GM12878 (cell line): ENCODE results near the gene POFUT2.

Source experiments
- CBFB ChIP-seq: IDR thresholded peaks from 2 replicates; pipeline ENCODE4 v1.6.1; 2016; ENCODE audit warnings: antibody characterized with exemption, low read depth
- CHD1 ChIP-seq: IDR thresholded peaks from 2 replicates; pipeline ENCODE4 v1.6.1; 2012; ENCODE audit warnings: low read depth, low read length, improper control_type of control experiment
- CTCF ChIP-seq, 3 experiments: IDR thresholded peaks in 2 of 3; conservative IDR thresholded peaks in 1 of 3; 2 replicates each; pipeline ENCODE4 v1.5.1; 2011; ENCODE audit warnings: low read depth in 3 of 3, low read length in 3 of 3, mild to moderate bottlenecking in 3 of 3, control low read depth in 2 of 3, moderate library complexity in 2 of 3, inconsistent platforms in 1 of 3, mixed read lengths in 1 of 3; ENCODE audit not compliant: control insufficient read depth in 2 of 3, insufficient read depth in 1 of 3; ENCODE audit errors: extremely low read depth in 1 of 3
- EZH2 ChIP-seq: IDR thresholded peaks from 2 replicates; pipeline ENCODE4 v1.6.1; 2012; ENCODE audit warnings: low read depth, mild to moderate bottlenecking, control low read depth, inconsistent platforms, low read length, borderline replicate concordance; ENCODE audit not compliant: control insufficient read depth
- FOXM1 ChIP-seq: IDR thresholded peaks from 2 replicates; pipeline ENCODE4 v1.6.1; 2012; ENCODE audit warnings: low read depth, mild to moderate bottlenecking, inconsistent platforms, low read length, moderate library complexity
- GABPA ChIP-seq: IDR thresholded peaks from 2 replicates; pipeline ENCODE4 v1.6.1; 2014; ENCODE audit warnings: antibody characterized with exemption, low read depth, mild to moderate bottlenecking, inconsistent platforms
- MAX ChIP-seq: IDR thresholded peaks from 2 replicates; pipeline ENCODE4 v1.6.1; 2012; ENCODE audit warnings: low read depth, low read length, improper control_type of control experiment
- MTA3 ChIP-seq: IDR thresholded peaks from 2 replicates; pipeline ENCODE4 v1.6.1; 2012; ENCODE audit warnings: low read length, inconsistent platforms, borderline replicate concordance
- NBN ChIP-seq: fragments of 450-650 bp; IDR thresholded peaks from 2 replicates; pipeline ENCODE4 v1.6.1; 2016
- NR2C1 ChIP-seq: fragments of 450-650 bp; IDR thresholded peaks from 2 replicates; pipeline ENCODE4 v1.6.1; 2017; ENCODE audit warnings: antibody characterized with exemption, mild to moderate bottlenecking, moderate library complexity
- TAF1 ChIP-seq: IDR thresholded peaks from 2 replicates; pipeline ENCODE4 v1.6.1; 2011; ENCODE audit warnings: mild to moderate bottlenecking, low read depth, low read length, borderline replicate concordance
- TF ChIP-seq, protein P1 (sequence below): fragments of 450-650 bp; IDR thresholded peaks from 2 replicates; pipeline ENCODE4 v1.6.1; 2014; ENCODE audit warnings: mild to moderate bottlenecking

DNA sequence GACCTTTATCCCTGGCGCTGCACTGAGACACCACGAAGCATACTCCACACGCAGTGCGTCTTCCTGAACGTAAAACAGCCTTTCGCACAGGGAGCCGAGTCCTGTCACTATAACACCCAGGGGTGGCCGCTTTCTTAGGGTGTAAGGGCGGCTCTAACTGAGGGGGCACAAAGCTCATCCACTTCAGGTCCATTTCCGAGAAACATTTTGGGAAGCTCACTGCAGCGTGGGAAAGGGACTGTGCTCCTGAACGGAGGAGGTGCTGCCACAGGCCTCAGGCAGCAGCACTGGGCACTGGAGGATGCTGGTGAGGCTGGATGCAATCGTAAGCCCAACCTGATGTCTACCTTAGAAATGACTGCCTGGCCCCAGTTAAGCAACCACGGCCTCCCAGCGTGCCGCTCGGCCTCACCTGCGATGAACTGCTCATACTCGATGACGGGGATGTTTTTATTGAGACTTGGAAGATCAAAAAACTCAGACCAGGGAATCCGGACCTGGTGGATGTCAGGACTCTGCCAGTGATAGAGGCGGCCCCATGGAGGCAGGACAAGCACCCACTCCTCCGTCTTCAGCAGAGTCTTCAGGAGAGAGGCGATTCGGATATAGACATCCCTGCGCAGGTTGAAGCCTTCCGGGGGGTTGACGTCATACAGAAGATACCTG is 2.3 kb downstream of the POFUT2 start:
- no peak for TF ChIP-seq CTCF (IDR thresholded peaks at IDR 0.05 in 2 of 3, conservative IDR thresholded peaks at IDR 0.05 in 1 of 3; ENCODE audit: control insufficient read depth in 2 of 3, extremely low read depth in 1 of 3, insufficient read depth in 1 of 3, low read depth in 3 of 3, low read length in 3 of 3)
- no peak for TF ChIP-seq EZH2
- TF ChIP-seq MAX = no peak
- TF ChIP-seq NR2C1 = no peak
- TF ChIP-seq, protein P1, sequence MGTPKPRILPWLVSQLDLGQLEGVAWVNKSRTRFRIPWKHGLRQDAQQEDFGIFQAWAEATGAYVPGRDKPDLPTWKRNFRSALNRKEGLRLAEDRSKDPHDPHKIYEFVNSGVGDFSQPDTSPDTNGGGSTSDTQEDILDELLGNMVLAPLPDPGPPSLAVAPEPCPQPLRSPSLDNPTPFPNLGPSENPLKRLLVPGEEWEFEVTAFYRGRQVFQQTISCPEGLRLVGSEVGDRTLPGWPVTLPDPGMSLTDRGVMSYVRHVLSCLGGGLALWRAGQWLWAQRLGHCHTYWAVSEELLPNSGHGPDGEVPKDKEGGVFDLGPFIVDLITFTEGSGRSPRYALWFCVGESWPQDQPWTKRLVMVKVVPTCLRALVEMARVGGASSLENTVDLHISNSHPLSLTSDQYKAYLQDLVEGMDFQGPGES = no peak
- TF ChIP-seq GABPA = no peak
- no peak for TF ChIP-seq NBN
- TF ChIP-seq FOXM1 = no peak
- TF ChIP-seq MTA3 = no peak
- TF ChIP-seq TAF1 = no peak
- no peak for TF ChIP-seq CHD1
- TF ChIP-seq CBFB = no peak
